ENCODE data around the gene UBALD2. TPM values are rescaled to one million over a fixed set of nuclear protein-coding genes. Genes with fewer than 3 reads are reported as not detected.

The UBALD2 gene
- total and polyA plus RNA-seq, 2 of the 13 experiments (the other 11 are each of a cell fraction or from before 2014, with no cell fraction given) = 3.3 to 89.7 TPM

- TF ChIP-seq RNF219 (CRISPR knock-in tag; IDR thresholded peaks at IDR 0.05) (no peak), ZNF335 (CRISPR knock-in tag; IDR thresholded peaks at IDR 0.05) (no peak), ZNF644 (CRISPR knock-in tag; IDR thresholded peaks at IDR 0.05; ENCODE audit: low read depth) (peak; percentile 90), HINFP (CRISPR knock-in tag; IDR thresholded peaks at IDR 0.05; ENCODE audit: low read depth) (no peak), ZFP82 (CRISPR knock-in tag; IDR thresholded peaks at IDR 0.05; ENCODE audit: borderline replicate concordance) (0 out of 2 replicates have a peak, but pooled peaks have one; percentile 37), ZNF234 (CRISPR knock-in tag; conservative IDR thresholded peaks at IDR 0.05) (no peak), IRF1 (CRISPR knock-in tag; IDR thresholded peaks at IDR 0.05; ENCODE audit: low read depth) (no peak), TBL1XR1 (IDR thresholded peaks at IDR 0.05; ENCODE audit: borderline replicate concordance, low read length, partially characterized antibody) (peak; percentile 66), ZNF547 (CRISPR knock-in tag; IDR thresholded peaks at IDR 0.05) (no peak), ZNF891 (CRISPR knock-in tag; IDR thresholded peaks at IDR 0.05) (no peak), HMGXB4 (CRISPR knock-in tag; IDR thresholded peaks at IDR 0.05; ENCODE audit: borderline replicate concordance in 1 of 2, low read depth in 1 of 2) (no peak), HIVEP1 (CRISPR knock-in tag; IDR thresholded peaks at IDR 0.05) (no peak), GABPB1 (CRISPR knock-in tag; IDR thresholded peaks at IDR 0.05) (peak; percentile 33), ZNF790 (CRISPR knock-in tag; IDR thresholded peaks at IDR 0.05; ENCODE audit: borderline replicate concordance) (no peak), ATM (IDR thresholded peaks at IDR 0.05; ENCODE audit: borderline replicate concordance) (no peak), SIX4 (CRISPR knock-in tag; IDR thresholded peaks at IDR 0.05) (peak; percentile 37; the same call in 1 of the 2 replicates)
- TF ChIP-seq, protein P1, sequence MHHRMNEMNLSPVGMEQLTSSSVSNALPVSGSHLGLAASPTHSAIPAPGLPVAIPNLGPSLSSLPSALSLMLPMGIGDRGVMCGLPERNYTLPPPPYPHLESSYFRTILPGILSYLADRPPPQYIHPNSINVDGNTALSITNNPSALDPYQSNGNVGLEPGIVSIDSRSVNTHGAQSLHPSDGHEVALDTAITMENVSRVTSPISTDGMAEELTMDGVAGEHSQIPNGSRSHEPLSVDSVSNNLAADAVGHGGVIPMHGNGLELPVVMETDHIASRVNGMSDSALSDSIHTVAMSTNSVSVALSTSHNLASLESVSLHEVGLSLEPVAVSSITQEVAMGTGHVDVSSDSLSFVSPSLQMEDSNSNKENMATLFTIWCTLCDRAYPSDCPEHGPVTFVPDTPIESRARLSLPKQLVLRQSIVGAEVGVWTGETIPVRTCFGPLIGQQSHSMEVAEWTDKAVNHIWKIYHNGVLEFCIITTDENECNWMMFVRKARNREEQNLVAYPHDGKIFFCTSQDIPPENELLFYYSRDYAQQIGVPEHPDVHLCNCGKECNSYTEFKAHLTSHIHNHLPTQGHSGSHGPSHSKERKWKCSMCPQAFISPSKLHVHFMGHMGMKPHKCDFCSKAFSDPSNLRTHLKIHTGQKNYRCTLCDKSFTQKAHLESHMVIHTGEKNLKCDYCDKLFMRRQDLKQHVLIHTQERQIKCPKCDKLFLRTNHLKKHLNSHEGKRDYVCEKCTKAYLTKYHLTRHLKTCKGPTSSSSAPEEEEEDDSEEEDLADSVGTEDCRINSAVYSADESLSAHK (CRISPR knock-in tag; IDR thresholded peaks at IDR 0.05; ENCODE audit: borderline replicate concordance) = no peak
- TF ChIP-seq, protein P2, sequence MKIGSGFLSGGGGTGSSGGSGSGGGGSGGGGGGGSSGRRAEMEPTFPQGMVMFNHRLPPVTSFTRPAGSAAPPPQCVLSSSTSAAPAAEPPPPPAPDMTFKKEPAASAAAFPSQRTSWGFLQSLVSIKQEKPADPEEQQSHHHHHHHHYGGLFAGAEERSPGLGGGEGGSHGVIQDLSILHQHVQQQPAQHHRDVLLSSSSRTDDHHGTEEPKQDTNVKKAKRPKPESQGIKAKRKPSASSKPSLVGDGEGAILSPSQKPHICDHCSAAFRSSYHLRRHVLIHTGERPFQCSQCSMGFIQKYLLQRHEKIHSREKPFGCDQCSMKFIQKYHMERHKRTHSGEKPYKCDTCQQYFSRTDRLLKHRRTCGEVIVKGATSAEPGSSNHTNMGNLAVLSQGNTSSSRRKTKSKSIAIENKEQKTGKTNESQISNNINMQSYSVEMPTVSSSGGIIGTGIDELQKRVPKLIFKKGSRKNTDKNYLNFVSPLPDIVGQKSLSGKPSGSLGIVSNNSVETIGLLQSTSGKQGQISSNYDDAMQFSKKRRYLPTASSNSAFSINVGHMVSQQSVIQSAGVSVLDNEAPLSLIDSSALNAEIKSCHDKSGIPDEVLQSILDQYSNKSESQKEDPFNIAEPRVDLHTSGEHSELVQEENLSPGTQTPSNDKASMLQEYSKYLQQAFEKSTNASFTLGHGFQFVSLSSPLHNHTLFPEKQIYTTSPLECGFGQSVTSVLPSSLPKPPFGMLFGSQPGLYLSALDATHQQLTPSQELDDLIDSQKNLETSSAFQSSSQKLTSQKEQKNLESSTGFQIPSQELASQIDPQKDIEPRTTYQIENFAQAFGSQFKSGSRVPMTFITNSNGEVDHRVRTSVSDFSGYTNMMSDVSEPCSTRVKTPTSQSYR (CRISPR knock-in tag; IDR thresholded peaks at IDR 0.05; ENCODE audit: borderline replicate concordance) = no peak
These were observed 27.3 kb upstream of the UBALD2 start (continued) for GRCh38 chr17:76237859-76238313.

All from HepG2 (cell line).